Lower leg skin (tissue), 4 donors: ENCODE data around the gene ROR2. TPM values are rescaled to one million over a fixed set of nuclear protein-coding genes. Genes with fewer than 3 reads are reported as not detected.

ENCODE experiments used
- DNase-seq, 2 donors: peaks; one replicate each; pipeline ENCODE4 v3.0.0-alpha.2; 2019; ENCODE audit warnings: low spot score in 2 of 2
- H3K4me3 ChIP-seq: fragments of 200-600 bp; sonication (generic); 2 replicates; pipeline ENCODE4 v1.5.1; 2017; ENCODE audit warnings: mild to moderate bottlenecking, low read depth; ENCODE audit not compliant: poor library complexity, severe bottlenecking
- POLR2A ChIP-seq, 2 donors: fragments of 450-650 bp; IDR thresholded peaks; one replicate each; pipeline ENCODE4 v1.6.1; 2016 to 2017; ENCODE audit warnings: antibody characterized with exemption in 2 of 2, mild to moderate bottlenecking in 1 of 2, moderate library complexity in 1 of 2
- WGBS, 2 donors: methylation state at CpG; one replicate each; pipeline ENCODE4 v1.1.5; 2018; 5-methylcytosine and 5-hydroxymethylcytosine counted together
- intact Hi-C: fragments of 100-400 bp; cut with DNase I; formaldehyde crosslinking; loops from one replicate; pipeline ENCODE4 v1.15.0; 2023; ENCODE audit warnings: low total_unique reads
- total RNA-seq, 4 donors: library from RNA; depleted of rRNA; stranded (reverse); fragments of >200 nt; gene quantifications; one replicate each; pipeline ENCODE4 v1.1.0, GENCODE V29; 2016
- TF ChIP-seq, protein P1 (sequence below), 3 donors: fragments of 450-650 bp; IDR thresholded peaks; one replicate each; pipeline ENCODE4 v1.5.1; 2016; ENCODE audit warnings: antibody characterized with exemption in 3 of 3, mild to moderate bottlenecking in 3 of 3, moderate library complexity in 2 of 3

ROR2 gene
- total RNA-seq, 4 donors from 2014 or later = 2.3 to 8.7 (median 5.8) TPM

DNA sequence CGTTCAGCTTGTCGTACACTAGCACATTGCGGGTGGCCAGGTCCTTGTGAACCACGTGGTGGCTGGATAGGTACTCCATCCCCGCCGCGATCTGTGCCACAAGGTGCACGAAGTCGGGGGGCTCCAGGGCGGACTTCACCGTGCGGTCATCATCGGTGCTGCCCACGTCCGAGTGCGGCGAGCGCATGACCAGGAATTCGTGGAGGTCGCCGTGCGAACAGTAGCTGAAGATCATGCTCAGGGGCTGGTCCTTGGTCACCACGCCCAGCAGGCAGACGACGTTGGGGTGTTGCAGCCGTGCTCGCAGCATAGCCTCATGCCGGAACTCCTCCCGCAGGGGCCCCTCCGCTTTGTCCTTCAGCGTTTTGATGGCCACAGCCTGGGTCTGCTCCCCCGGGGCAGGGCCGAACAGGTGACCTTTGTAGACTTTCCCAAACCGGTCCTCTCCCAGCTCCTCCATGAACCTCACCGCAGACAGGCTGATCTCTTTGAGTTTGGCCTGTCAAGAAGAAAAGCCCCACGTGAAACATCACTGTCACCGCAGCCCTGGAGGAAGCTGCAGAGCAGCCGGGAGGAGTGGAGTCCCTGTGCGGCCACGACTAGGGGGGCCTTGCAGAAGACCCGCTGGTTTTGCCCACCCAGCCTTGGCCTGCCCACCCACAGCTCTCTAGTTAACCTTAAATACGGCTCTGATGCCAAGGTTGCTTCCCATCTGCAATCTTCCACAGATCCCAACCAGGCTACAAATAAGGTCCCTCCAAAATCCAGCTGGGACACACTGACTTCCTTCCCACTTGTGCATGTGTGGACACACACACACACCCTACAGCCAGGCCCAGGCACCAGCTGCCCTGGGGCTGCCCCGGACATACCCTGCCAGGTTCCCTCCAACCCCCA, 225.2 kb downstream of the ROR2 start:
- DNase-seq = peak in 1 of 2 donors; percentile 83
- H3K4me3 ChIP-seq = no peak overlapping the region
- 94 to 97% methylated on average over 35 to 43 of the region's 43 CpGs for WGBS, 2 donors
- no peak for TF ChIP-seq POLR2A (IDR thresholded peaks at IDR 0.05)
- TF ChIP-seq, protein P1, sequence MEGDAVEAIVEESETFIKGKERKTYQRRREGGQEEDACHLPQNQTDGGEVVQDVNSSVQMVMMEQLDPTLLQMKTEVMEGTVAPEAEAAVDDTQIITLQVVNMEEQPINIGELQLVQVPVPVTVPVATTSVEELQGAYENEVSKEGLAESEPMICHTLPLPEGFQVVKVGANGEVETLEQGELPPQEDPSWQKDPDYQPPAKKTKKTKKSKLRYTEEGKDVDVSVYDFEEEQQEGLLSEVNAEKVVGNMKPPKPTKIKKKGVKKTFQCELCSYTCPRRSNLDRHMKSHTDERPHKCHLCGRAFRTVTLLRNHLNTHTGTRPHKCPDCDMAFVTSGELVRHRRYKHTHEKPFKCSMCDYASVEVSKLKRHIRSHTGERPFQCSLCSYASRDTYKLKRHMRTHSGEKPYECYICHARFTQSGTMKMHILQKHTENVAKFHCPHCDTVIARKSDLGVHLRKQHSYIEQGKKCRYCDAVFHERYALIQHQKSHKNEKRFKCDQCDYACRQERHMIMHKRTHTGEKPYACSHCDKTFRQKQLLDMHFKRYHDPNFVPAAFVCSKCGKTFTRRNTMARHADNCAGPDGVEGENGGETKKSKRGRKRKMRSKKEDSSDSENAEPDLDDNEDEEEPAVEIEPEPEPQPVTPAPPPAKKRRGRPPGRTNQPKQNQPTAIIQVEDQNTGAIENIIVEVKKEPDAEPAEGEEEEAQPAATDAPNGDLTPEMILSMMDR (IDR thresholded peaks at IDR 0.05) = no peak
- intact Hi-C loops = loop anchor here (5.0 kb wide), 1 partner anchor 813 kb away; no protein-coding TSS in a partner anchor

DNA sequence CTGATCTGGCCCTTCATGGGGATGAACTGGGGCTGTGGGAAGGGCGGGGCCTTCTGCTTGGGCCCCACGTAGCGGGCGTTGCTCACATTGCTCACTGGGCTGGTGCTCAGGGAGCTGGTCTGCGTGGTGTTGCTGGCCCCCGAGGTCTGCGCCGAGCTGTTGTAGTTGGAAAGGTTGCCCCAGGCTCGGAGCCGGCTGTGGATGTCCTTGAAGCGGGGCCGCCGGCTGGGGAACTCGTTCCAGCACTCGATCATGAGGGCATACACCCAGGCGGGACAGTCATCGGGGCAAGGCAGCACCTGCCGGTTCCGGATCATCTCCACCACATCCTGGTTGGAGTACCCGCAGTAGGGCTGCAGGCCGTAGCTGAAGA, 226.0 kb downstream of the ROR2 start:
- intact Hi-C loops = no loop called here
- peak in 1 of 2 donors; percentile 63 for DNase-seq
- 92 to 96% methylated on average over 7 to 18 of the region's 21 CpGs for WGBS, 2 donors
- H3K4me3 ChIP-seq = no peak overlapping the region
- TF ChIP-seq, protein P1 (IDR thresholded peaks at IDR 0.05) = no peak
- no peak for TF ChIP-seq POLR2A (IDR thresholded peaks at IDR 0.05)

DNA sequence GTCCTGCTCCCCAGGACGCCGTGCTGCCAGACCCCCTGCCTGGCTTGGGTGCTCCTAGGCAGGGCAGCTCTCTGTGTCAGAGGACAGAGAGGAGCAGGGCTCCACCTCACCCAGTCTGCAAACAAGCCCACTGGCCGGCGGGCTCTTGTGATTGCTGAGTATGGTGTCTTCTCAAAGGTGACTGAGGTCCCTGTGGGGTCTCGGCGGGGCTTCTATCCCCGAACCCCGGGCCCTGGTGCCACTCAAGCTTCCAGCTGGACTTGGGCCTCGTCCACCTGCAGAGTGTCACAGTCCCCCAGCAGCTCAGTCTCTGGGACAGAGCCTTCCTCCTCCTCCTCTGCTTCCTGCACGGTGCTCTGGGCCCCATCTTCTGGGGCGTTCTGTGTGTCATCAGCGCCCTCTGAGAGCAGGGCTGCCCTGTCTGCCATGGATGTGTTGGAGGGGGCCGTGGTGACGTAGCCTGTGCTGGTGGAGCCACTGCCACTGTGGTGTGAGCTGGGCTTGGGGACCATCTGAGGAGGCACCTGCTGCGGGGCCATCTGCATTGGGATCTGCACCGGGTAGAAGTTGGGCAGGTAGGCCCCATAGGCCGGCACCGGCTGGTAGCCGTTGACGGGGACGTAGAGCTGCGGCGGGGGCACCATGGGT, 226.5 kb downstream of the ROR2 start:
- DNase-seq = peak in 1 of 2 donors; percentile 82
- intact Hi-C loops = no loop called here
- TF ChIP-seq, protein P1 (IDR thresholded peaks at IDR 0.05) = no peak
- TF ChIP-seq POLR2A (IDR thresholded peaks at IDR 0.05) = no peak
- WGBS, 2 donors = 85 to 90% methylated on average over 21 to 22 of the region's 23 CpGs
- no peak overlapping the region for H3K4me3 ChIP-seq

DNA sequence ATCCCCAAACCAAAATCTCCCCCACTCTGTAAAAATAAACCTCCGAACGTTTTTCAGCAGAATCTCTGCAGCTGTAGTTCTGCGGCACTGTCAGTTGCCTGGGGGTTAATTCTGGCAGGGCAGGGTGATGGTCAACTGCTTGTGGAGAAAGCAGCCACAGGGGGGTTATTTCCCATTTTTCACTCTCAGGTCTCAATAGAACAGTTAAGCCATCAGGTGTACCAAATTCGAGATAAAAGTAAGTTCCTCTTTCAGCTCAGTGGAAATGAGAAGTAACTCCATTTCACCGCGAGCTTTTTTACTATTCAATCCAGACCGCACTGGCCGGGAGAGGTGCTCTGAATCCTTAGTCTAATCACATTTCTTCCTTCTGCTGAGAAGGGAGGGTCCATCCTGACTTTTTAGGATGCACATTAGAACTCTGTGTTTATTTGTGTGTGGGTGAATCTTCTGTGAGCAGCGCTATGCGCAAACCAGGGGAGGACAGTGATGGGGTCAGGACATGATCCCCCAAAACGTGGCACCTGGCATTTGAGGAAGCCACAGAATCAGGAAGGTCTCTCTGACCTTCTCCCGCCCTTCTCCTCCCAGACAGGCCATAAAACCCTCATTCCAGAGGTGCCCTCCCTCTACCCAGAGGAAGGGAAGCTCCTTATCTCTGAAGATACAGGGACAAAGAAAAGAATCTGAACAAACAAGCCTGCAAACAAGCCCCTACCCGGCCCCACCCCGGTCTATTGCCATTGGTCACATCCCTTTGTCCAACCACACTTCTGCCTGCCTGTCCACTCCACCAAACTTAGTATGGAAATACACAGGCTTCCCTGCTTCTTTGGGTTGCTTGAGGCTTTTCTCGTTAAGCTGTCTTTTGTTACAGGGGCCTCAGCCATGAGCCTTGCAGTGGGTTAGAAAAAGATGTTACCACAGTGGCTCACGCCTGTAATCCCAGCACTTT, 229.0 kb downstream of the ROR2 start:
- H3K4me3 ChIP-seq = no peak overlapping the region
- TF ChIP-seq, protein P1 (IDR thresholded peaks at IDR 0.05) = no peak
- TF ChIP-seq POLR2A (IDR thresholded peaks at IDR 0.05) = no peak
- DNase-seq = peak in 1 of 2 donors; percentile 56
- intact Hi-C loops = no loop called here
- WGBS, 2 donors = 64 to 67% methylated on average over 16 of the region's 16 CpGs

DNA sequence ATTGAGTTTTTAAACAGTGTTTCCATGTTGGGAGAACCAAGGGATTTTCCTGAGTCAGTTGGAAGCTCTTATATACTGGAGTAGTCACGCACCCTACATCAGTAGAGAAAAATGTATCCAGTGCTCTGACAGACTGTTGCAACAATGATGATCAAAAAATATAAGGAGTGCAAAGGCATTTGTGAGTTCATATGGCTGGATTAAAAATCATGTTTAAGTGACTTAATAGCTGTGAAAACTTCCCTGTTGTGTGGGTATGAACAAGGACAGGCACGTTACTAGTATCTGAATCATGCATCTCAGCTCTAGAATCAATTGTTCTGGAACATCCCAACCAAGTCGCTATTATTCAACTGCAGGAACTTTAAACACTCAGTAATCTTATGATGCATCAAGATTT, 229.7 kb downstream of the ROR2 start:
- WGBS, 2 donors = 60 to 62% methylated on average over 3 of the region's 3 CpGs
- TF ChIP-seq, protein P1 (IDR thresholded peaks at IDR 0.05) = no peak
- TF ChIP-seq POLR2A (IDR thresholded peaks at IDR 0.05) = no peak
- no peak overlapping the region for H3K4me3 ChIP-seq
- intact Hi-C loops = no loop called here
- no peak for DNase-seq
